ENCODE data around the gene ZNF516. TPM values are rescaled to one million over a fixed set of nuclear protein-coding genes. Genes with fewer than 3 reads are reported as not detected.

The ZNF516 gene
- polyA plus RNA-seq, 4 donors = 37.8 to 51.4 (median 43.6) TPM

GRCh38 chr18:76405681-76406356 lies 89.2 kb downstream of the ZNF516 start:
- DNase-seq (ENCODE audit: low read depth in 4 of 4, low spot score in 3 of 4) = no peak

GRCh38 chr18:76405280-76405679 lies 89.8 kb downstream of the ZNF516 start:
- no peak for DNase-seq (ENCODE audit: low read depth in 4 of 4, low spot score in 3 of 4)

DNA sequence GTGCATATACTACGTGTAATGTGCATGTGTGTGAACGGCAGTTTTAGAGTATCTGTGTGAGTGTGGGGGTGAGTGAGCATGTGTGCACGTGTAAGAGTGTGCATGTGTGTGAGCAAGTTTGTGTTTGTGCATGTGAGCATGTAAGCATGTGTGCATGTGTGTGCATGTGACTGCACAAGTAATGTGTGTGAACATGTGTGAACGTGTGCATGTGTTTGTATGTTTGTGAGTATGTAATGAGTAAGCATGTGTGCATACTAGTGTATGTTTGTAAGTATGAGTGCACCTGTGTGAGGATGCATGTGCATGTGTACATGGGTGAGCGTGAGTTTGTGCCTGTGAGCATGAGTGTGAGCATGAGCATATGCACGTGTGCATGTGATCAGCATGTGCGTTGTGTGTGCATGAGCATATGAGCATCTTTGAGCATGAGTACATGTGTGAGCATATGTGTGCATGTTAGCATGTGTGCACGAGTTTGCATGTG lies 90.7 kb downstream of the ZNF516 start:
- no peak for DNase-seq (ENCODE audit: low read depth in 4 of 4, low spot score in 3 of 4)

GRCh38 chr18:76402026-76402990 lies 92.7 kb downstream of the ZNF516 start:
- DNase-seq (ENCODE audit: low read depth in 4 of 4, low spot score in 3 of 4) = no peak

GRCh38 chr18:76401498-76401897 lies 93.5 kb downstream of the ZNF516 start:
- no peak for DNase-seq (ENCODE audit: low read depth in 4 of 4, low spot score in 3 of 4)

DNA sequence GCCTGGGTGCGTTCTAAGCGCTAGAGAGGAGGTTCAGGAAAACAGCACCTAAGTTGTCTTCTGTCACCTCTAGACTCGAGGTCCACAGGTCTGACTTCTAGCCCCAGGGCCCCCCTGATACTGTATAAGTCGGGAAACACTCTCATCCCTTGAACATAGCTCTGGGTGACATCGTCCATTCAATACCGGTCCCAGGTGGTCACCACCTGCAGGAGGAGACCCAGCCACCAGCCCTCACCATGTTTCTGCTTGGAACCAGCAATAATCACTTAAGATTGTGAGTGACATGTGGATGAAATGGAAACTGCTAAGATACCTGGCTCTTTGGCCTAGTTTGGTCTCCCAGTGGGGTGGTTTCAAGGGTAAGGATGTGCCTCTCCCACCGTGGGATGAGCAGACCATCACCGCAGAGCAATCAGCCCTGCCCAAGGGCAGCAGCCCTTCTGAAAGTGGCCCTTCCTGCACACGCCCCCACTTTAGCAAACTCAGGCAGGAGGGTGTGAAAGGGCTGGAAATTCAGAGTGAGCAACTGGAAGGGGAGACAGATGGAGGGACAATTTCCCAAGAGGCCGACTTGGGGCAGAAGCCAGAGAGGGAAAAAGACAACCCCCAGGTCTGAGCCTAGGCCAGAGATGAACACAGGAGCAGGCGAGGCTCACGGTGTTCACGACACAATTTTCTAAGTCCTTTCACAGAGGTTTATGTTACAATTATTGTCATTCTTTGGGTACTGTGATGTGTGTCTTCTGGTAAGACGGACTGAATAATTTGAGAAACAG lies 95.2 kb downstream of the ZNF516 start:
- no peak for DNase-seq (ENCODE audit: low read depth in 4 of 4, low spot score in 3 of 4)

DNA sequence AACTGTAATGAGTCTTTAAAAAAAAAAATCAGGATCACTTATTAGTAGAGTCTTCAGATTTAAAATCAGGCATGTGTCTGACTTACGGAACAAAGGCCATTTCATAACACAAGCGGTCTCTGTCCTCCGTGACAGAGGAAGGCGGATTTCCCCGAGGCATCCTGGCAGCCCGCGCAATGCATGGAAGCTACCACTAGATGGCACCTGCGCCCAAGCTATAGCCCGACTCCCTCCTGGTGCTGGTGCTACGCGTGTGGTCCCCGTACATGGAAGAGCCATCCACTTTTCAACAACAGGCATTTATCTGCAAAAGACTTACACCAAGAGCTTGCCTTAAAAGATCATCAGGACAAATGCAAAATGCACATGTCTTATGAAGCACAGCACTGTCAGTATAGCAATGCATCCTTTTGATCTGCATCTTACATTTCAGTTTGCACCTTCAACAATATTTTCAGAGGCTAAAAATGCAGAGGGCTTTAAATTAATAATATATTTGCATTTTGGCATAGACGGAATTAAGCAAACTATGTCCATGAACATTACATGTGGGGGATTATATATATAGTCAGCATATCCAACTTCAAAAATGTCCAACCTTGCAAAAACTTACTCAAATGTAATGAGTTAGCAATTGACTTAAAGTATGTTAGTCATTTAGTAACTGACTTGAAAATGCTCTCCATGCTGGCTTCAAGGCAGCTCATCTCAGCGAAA lies 96.0 kb downstream of the ZNF516 start:
- DNase-seq (ENCODE audit: low read depth in 4 of 4, low spot score in 3 of 4) = peak; percentile 48 to 58 (median 52)

DNA sequence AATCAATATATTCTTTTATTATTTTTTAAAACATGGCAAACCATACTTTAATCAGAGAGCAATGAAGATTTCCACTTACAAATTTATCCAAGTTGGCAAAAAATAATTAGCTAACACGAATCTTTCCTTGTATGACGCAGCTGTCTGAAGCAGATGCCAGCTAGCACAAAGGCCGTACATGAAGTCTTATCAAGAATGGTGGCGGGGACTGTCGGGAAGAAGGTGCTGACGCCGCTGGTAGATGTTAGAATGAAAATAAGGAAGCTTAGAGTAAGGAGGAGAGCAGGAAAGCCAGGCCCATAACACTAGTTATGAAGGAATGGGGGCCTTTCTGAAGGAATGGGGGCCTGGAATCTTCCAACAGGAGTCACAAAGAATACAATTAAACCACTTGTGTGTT lies 96.7 kb downstream of the ZNF516 start:
- no peak for DNase-seq (ENCODE audit: low read depth in 4 of 4, low spot score in 3 of 4)

DNA sequence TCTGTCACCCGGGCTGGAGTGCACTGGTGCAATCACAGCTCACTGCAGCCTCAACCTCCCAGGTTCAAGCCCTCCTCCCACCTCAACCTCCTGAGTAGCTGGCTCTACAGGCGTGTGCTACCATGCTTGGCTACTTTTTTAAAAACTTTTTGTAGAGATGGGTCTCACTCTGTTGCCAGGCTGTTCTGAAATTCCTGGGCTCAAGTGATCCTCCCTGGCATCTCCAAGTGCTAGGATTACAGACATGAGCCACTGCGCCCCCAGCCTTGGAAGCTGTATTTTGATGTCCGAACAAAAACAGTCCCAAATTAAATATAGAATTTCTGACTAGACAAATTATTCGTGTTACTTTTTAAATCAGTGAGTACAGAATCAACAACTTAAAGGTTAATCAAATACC lies 97.4 kb downstream of the ZNF516 start:
- DNase-seq (ENCODE audit: low read depth in 4 of 4, low spot score in 3 of 4) = no peak

DNA sequence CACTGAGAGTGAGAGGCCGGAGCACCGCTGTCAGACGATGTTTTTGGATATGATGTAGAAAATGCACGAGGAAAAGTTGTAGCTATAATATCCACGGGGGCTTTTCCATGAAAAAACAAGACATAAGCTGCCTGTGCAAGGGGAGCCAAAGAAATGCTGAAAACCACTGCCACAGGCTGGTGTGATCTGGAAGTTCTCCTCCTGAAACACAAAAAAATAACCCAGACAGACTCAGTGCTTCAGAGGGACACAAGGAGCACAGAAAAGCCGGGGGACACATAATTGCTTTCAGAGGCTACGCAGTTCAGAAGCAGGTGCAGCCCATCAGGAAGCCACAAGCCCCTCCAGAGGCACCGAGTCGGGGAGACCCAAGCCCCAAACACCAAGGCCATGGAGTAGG lies 98.2 kb downstream of the ZNF516 start:
- no peak for DNase-seq (ENCODE audit: low read depth in 4 of 4, low spot score in 3 of 4)

DNA sequence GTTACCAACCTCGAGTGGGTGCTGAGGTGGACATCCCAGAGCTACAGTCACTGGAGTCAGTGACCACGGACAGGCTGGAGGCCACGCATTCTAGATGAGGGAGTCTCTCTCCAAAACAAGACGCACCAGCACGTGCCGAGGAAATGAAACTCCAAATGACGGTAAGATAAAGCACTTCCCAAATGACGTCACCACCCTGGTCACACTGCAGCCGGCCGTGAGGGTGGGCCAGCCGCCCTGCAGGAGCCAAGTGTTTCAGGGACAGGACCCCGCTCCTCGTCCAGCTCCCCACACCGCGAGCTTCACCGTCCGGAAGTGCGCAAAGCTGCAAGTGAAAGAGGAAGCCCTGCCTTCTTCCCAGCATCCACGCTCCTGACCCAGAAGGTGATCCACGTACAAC lies 99.4 kb downstream of the ZNF516 start:
- DNase-seq (ENCODE audit: low read depth in 4 of 4, low spot score in 3 of 4) = no peak

GRCh38 chr18:76394780-76395476 lies 100.1 kb downstream of the ZNF516 start:
- DNase-seq (ENCODE audit: low read depth in 4 of 4, low spot score in 3 of 4) = no peak

DNA sequence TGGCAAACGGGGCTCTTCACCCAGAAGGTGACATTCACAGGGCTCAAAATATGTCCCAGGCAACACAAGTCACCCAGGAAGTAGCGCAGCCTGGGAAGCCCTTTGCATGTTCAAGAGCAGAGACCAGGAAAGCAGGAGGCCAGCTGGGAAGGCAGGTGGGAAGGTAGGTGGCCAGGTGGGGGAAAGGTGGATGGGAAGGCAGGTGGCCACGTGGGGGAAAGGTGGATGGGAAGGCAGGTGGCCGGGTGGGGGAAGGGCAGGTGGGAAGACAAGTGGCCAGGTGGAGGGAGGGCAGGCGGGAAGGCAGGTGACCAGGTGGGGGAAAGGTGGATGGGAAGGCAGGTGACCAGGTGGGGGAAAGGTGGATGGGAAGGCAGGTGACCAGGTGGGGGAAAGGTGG lies 102.7 kb downstream of the ZNF516 start:
- DNase-seq (ENCODE audit: low read depth in 4 of 4, low spot score in 3 of 4) = no peak

- no peak for DNase-seq (ENCODE audit: low read depth in 4 of 4, low spot score in 3 of 4)
These were observed 103.3 kb downstream of the ZNF516 start for GRCh38 chr18:76391746-76392145.

GRCh38 chr18:76391038-76391437 lies 104.0 kb downstream of the ZNF516 start:
- DNase-seq (ENCODE audit: low read depth in 4 of 4, low spot score in 3 of 4) = no peak

DNA sequence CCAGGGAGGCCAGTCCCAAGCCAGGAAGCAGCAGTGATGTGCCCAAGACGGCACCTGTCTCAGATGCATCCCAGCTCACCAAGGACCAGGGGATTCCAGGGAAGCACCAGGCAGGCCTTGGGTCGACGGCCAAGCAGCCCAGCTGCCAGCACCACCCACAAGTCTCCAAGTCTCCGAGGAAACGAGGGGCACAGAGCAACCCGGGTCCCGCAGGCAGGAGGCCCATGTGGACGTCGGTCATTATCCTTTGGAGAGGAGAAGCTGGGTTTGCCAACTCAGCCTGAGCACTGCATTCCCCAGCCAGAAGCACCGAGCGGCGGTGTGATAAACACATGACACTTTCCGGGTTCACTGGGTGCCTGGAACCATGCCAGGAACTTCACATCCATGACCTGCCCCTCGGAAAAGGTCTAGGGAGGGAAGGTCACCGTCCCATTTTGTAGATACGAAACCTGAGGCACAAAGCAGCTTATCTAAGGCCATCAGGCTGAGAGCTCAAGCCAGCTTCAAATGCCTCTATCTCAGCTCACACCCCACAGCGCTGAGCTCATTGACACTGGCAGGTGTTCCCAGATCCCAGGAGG lies 104.5 kb downstream of the ZNF516 start:
- DNase-seq (ENCODE audit: low read depth in 4 of 4, low spot score in 3 of 4) = no peak

GRCh38 chr18:76389716-76390115 lies 105.3 kb downstream of the ZNF516 start:
- DNase-seq (ENCODE audit: low read depth in 4 of 4, low spot score in 3 of 4) = no peak

GRCh38 chr18:76388891-76389423 lies 106.1 kb downstream of the ZNF516 start:
- DNase-seq (ENCODE audit: low read depth in 4 of 4, low spot score in 3 of 4) = no peak

GRCh38 chr18:76388261-76388660 lies 106.8 kb downstream of the ZNF516 start:
- no peak for DNase-seq (ENCODE audit: low read depth in 4 of 4, low spot score in 3 of 4)
